D721Med (cell line): ENCODE measurements around the gene ITGA4.

Experiments used
- DNase-seq: peaks from one replicate; pipeline ENCODE4 v3.0.0; 2011; ENCODE audit warnings: low spot score; ENCODE audit not compliant: insufficient read length
- FAIRE-seq: peaks from 2 replicates; lab custom pipeline; 2011; peaks lifted over from hg19 to GRCh38; lab: Jason Lieb, UNC
- CTCF ChIP-seq: IDR thresholded peaks from 2 replicates; pipeline ENCODE4 v1.5.1; 2012; ENCODE audit warnings: mild to moderate bottlenecking, control low read depth; ENCODE audit not compliant: insufficient read depth; ENCODE audit errors: missing control alignments

The ITGA4 gene

GRCh38 chr2:181526014-181526413 lies 68.8 kb downstream of the ITGA4 start:
- no peak for DNase-seq
- peak; percentile 69 for FAIRE-seq
- no peak for TF ChIP-seq CTCF

GRCh38 chr2:181527058-181527457 lies 69.9 kb downstream of the ITGA4 start:
- FAIRE-seq (no peak), DNase-seq (no peak)
- no peak for TF ChIP-seq CTCF

- DNase-seq (no peak), FAIRE-seq (no peak)
- TF ChIP-seq CTCF, result no peak
Observed at GRCh38 chr2:181528441-181528840, 71.3 kb downstream of the ITGA4 start.

- FAIRE-seq, result no peak
- TF ChIP-seq CTCF, result no peak
Observed at GRCh38 chr2:181536730-181537129, 79.5 kb downstream of the ITGA4 start.

GRCh38 chr2:181540421-181540820 lies 83.2 kb downstream of the ITGA4 start:
- no peak for FAIRE-seq
- no peak for DNase-seq
- no peak for TF ChIP-seq CTCF

More at GRCh38 chr2:181536730-181537129, 79.5 kb downstream of the ITGA4 start:
- no peak for DNase-seq

GRCh38 chr2:181542170-181542569 lies 85.0 kb downstream of the ITGA4 start:
- no peak for TF ChIP-seq CTCF
- FAIRE-seq (no peak), DNase-seq (no peak)

GRCh38 chr2:181546086-181546485 lies 88.9 kb downstream of the ITGA4 start:
- TF ChIP-seq CTCF, result no peak
- no peak for DNase-seq
- FAIRE-seq, result no peak
